Measurements from ENCODE around the gene TERB2.
"Not testable (repeated sequence)": the region's sequence is repeated elsewhere in the genome, so short reads cannot be mapped to it uniquely, and the experiment has no call there.

Gene TERB2

DNA sequence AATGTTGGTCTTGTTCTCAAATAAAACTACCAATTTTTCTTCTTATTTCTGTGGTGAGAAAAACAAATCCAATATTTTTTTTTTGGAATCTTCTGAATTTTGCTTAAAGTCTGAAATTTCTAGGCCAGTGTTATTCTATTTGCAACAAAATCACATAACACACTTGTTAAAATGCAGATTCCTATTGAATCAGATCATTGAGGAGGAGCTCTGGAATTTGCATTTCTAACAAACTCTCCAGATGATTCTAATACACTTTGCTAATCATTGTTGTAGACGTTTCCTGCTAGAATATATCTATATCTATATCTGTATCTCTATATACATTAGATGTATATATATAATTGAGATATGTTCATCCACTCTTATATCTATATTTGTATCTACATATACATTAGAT, 27.8 kb upstream of the TERB2 start:
- ATAC-seq: not testable (repeated sequence)

DNA sequence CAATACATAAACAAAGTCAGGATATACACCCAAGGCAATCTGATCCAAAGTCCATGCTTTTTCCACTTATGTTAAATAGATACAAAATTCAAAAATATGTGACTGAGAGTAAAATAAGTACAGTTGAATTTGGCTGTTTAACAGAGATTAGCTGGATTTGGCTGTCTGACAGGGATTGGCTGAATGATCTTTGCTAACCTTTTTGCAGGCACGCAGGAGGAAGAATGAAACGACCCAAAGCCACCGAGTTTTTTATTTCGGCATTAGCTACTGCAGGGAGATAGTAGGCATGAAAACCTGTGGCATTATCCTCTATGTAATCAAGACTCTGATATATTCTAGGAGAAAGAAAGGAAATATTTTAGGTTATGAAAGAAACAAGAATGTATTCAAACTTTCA, 26.2 kb upstream of the TERB2 start:
- ATAC-seq: not testable (repeated sequence)

DNA sequence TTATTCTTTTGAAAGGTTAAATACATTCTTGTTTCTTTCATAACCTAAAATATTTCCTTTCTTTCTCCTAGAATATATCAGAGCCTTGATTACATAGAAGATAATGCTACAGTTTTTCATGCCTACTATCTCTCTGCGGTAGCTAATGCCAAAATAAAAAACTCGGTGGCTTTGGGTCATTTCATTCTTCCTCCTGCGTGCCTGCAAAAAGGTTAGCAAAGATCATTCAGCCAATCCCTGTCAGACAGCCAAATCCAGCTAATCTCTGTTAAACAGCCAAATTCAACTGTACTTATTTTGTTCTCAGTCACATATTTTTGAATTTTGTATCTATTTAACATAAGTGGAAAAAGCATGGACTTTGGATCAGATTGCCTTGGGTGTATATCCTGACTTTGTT, 1.8 kb downstream of the TERB2 start:
- not testable (repeated sequence) for ATAC-seq

DNA sequence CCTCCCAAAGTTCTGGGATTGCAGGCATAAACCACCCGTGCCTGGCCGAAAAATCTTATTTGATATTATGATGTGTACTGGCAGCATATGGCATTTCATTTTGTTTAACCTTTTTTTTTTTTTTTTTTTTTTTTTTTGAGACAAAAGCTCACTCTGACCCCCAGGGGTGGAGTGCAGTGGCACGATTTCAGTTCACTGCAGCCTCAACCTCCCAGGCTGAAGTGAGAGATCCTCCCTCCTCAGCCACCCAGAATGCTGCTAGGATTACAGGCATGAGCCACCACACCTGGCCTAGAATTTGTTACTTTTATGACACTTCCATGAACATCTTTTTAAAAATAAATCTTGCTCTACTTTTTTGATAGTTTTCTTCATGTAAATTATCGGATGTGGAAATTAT, 12.0 kb downstream of the TERB2 start:
- TF ChIP-seq SNAI2 (CRISPR knock-in tag; IDR thresholded peaks at IDR 0.05) (no peak), ESRRG (CRISPR knock-in tag; IDR thresholded peaks at IDR 0.05) (no peak)
- TF ChIP-seq, protein P1, sequence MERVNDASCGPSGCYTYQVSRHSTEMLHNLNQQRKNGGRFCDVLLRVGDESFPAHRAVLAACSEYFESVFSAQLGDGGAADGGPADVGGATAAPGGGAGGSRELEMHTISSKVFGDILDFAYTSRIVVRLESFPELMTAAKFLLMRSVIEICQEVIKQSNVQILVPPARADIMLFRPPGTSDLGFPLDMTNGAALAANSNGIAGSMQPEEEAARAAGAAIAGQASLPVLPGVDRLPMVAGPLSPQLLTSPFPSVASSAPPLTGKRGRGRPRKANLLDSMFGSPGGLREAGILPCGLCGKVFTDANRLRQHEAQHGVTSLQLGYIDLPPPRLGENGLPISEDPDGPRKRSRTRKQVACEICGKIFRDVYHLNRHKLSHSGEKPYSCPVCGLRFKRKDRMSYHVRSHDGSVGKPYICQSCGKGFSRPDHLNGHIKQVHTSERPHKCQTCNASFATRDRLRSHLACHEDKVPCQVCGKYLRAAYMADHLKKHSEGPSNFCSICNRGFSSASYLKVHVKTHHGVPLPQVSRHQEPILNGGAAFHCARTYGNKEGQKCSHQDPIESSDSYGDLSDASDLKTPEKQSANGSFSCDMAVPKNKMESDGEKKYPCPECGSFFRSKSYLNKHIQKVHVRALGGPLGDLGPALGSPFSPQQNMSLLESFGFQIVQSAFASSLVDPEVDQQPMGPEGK (CRISPR knock-in tag; IDR thresholded peaks at IDR 0.05; ENCODE audit: borderline replicate concordance): no peak
- no peak for ATAC-seq

DNA sequence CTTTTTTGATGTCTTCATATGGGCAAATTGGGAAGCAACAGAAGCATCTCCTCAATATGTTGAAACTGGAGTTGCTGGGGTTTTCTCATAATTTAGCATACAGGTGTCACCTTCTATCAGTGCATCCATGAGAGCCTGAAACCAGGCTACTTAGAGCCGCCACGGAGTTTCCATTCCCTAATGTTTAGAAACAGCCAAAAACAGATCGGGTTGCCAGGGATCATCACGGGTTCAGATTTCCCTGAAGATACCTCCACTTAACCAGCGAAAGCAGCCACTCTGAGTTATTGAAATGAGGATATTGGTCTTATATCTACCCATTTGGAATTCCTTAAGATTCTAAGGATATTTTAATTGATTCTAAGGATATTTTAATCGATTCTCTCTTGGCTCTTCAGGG, 14.5 kb downstream of the TERB2 start:
- no peak for ATAC-seq
- TF ChIP-seq BACH2 (CRISPR knock-in tag; IDR thresholded peaks at IDR 0.05; ENCODE audit: borderline replicate concordance) (no peak), PPARA (CRISPR knock-in tag; IDR thresholded peaks at IDR 0.05; ENCODE audit: borderline replicate concordance) (no peak), ZFP30 (CRISPR knock-in tag; IDR thresholded peaks at IDR 0.05) (no peak), ARNTL (CRISPR knock-in tag; IDR thresholded peaks at IDR 0.05; ENCODE audit: borderline replicate concordance, low read depth) (no peak), ZNF70 (CRISPR knock-in tag; IDR thresholded peaks at IDR 0.05) (no peak), TOX (CRISPR knock-in tag; IDR thresholded peaks at IDR 0.05; ENCODE audit: borderline replicate concordance) (no peak), ISL1 (CRISPR knock-in tag; IDR thresholded peaks at IDR 0.05) (no peak), OSR1 (CRISPR knock-in tag; IDR thresholded peaks at IDR 0.05) (no peak), ZC3H10 (CRISPR knock-in tag; IDR thresholded peaks at IDR 0.05) (no peak), RARB (CRISPR knock-in tag; IDR thresholded peaks at IDR 0.05) (no peak), GLIS3 (CRISPR knock-in tag; IDR thresholded peaks at IDR 0.05) (no peak), CSDC2 (CRISPR knock-in tag; IDR thresholded peaks at IDR 0.05) (no peak), SNAI2 (CRISPR knock-in tag; IDR thresholded peaks at IDR 0.05) (no peak)
- TF ChIP-seq, protein P2, sequence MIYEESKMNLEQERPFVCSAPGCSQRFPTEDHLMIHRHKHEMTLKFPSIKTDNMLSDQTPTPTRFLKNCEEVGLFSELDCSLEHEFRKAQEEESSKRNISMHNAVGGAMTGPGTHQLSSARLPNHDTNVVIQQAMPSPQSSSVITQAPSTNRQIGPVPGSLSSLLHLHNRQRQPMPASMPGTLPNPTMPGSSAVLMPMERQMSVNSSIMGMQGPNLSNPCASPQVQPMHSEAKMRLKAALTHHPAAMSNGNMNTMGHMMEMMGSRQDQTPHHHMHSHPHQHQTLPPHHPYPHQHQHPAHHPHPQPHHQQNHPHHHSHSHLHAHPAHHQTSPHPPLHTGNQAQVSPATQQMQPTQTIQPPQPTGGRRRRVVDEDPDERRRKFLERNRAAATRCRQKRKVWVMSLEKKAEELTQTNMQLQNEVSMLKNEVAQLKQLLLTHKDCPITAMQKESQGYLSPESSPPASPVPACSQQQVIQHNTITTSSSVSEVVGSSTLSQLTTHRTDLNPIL (CRISPR knock-in tag; IDR thresholded peaks at IDR 0.05; ENCODE audit: low read depth): no peak
- TF ChIP-seq, protein P3, sequence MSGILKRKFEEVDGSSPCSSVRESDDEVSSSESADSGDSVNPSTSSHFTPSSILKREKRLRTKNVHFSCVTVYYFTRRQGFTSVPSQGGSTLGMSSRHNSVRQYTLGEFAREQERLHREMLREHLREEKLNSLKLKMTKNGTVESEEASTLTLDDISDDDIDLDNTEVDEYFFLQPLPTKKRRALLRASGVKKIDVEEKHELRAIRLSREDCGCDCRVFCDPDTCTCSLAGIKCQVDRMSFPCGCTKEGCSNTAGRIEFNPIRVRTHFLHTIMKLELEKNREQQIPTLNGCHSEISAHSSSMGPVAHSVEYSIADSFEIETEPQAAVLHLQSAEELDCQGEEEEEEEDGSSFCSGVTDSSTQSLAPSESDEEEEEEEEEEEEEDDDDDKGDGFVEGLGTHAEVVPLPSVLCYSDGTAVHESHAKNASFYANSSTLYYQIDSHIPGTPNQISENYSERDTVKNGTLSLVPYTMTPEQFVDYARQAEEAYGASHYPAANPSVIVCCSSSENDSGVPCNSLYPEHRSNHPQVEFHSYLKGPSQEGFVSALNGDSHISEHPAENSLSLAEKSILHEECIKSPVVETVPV (CRISPR knock-in tag; IDR thresholded peaks at IDR 0.05): no peak
- TF ChIP-seq, protein P1 (CRISPR knock-in tag; IDR thresholded peaks at IDR 0.05; ENCODE audit: borderline replicate concordance): no peak

DNA sequence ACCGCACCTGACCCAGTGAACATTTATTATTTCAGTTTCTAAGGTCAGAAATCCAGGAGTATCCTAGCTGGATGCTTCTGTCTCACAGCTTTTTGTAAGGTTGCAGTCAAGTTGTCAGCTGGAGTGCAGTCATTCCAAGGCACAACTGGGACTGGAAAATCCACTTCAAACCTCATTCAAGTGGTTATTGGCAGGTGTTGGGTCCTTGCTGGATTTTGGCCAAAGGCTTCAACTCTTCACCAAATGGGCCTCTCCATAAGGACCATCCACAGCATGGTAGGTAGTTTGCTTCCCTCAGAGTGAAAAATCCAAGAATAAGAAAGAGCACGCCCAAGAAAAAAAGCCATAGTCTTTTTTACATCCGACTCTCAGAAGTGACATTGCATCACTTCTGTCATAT, 19.7 kb downstream of the TERB2 start:
- ATAC-seq: not testable (repeated sequence)

DNA sequence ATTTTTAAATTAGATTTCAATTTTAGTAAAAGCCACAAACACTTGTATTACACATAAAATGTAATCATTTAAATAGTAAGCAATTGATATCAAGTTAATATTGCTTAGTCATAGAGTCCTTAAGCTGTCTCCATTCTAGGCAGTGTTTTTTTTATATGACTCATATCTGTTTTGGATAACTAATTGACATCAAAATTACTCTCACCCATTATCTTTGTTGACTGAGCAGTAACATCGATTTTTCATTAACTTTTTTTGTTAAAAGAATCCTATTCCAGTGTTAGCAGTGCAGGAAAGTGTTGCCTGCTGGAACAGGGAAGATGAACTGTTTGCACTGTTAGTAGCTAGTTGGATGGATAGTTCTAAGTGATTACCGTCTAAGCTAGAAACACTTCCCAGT, 21.3 kb downstream of the TERB2 start:
- ATAC-seq: not testable (repeated sequence)
- 0 out of 2 replicates have a peak, but pooled peaks have one; percentile 9 for TF ChIP-seq ISL1 (CRISPR knock-in tag; IDR thresholded peaks at IDR 0.05)

DNA sequence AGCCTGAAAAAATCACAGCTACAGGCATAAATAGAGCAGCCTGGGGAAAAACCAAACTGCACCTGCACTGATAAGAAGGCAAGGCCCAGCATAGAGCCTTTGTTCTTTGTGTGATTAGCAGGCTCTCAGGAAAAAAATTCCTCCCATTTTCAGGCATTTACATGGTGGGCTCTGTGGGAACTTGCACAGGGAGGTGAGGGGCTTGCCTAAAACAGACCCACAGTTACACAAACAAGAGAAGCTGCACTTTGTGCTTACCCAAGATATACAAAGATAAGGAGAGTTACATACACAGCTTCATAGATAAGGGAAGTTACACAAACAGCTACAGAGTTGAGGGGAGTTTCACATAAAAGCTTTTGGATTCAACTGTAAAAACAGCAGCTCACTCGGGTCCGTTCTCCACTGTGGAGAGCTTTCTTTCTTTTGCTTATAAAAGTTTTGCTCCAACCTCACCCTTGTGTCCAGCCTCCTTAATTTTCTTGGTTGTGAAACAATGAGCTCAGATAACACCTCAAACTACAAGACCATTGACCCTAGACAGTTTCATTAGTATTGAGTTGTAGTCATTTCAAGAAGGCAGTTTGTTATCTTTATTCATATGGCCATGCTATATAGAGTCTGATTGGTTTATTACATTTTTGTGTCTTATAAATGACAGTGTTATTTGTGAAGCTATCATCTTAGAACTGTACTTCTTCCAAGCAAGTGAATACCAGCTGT, 23.3 kb downstream of the TERB2 start:
- ATAC-seq: not testable (repeated sequence)
